ENCODE measurements around the gene GREM2. TPM values are rescaled to one million over a fixed set of nuclear protein-coding genes. Genes with fewer than 3 reads are reported as not detected.

GREM2 gene
- total and polyA plus RNA-seq, 2 of the 4 experiments (the other 2 are of a cell fraction): 3.0 to 14.2 TPM

DNA sequence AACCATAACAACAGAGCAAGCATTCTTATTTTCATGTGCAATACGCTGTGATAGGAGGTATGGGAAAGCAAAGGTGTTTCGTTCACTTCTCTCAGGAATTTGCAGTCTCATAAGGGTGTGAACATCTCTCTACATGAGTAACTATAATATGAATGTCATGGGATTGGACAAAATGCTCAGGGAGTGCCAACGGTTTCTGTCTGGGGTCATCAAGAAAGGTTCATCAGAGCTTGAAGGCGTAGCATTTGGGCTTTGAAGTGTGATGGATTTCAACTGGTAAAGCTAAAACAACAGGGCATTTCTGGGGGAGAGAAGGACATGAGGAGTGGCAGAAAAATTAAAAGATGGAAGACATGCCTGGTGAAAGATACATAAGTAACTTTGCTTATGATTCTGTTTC lies 32.4 kb downstream of the GREM2 start:
- H4K20me1 ChIP-seq (ENCODE audit: insufficient read depth, low read length): no peaks in the 10 kb centered on the region
- H3K14ac ChIP-seq (replicated peaks; ENCODE audit: low read depth, low read length): no peak overlapping the region
- DNase-seq (no peak), ATAC-seq (ENCODE audit: low read depth) (no peak)
- H2BK120ac ChIP-seq (ENCODE audit: low read depth, low read length): no peak overlapping the region
- H3K4me1 ChIP-seq (ENCODE audit: control insufficient read depth, insufficient read depth, low read length): no peaks in the 10 kb centered on the region
- no peaks in the 10 kb centered on the region for H3K36me3 ChIP-seq (ENCODE audit: control insufficient read depth, insufficient read depth, low read length)
- dilution Hi-C loops (cut with HindIII; ENCODE audit: low sequenced_read_pairs, unreplicated experiment): no loop called here
- no peaks in the 10 kb centered on the region for H3K27me3 ChIP-seq (ENCODE audit: control insufficient read depth, insufficient read depth, low read length)
- H2AK5ac ChIP-seq (ENCODE audit: low read depth, low read length): no peak overlapping the region
- no peak overlapping the region for H3K27ac ChIP-seq (ENCODE audit: insufficient read depth, low read length)
- no peaks in the 10 kb centered on the region for H3K9me1 ChIP-seq (ENCODE audit: insufficient read depth, low read length)
- in situ Hi-C loops (cut with MboI; ENCODE audit: low sequenced_read_pairs): no loop called here
- H4K8ac ChIP-seq (ENCODE audit: low read depth in 2 of 2, low read length in 2 of 2): no peak overlapping the region
- BruUV-seq (replicated peaks): no TSS peak
- H3K4me2 ChIP-seq (ENCODE audit: low read depth, low read length): no peak overlapping the region
- H4K5ac ChIP-seq (ENCODE audit: low read depth, low read length): no peak overlapping the region
- no peak overlapping the region for H2BK5ac ChIP-seq (ENCODE audit: low read depth, low read length, poor library complexity, severe bottlenecking)
- no CpG with 5 or more reads among the region's 4 CpGs for WGBS, 2 experiments (ENCODE audit: extremely low coverage in 2 of 2, insufficient read length in 1 of 2)
- no peak overlapping the region for H2AFZ ChIP-seq (replicated peaks; ENCODE audit: low read length, poor library complexity)
- ChIA-PET POLR2A (ENCODE audit: unreplicated experiment) (no interaction called here), CTCF (no interaction called here)
- no peak overlapping the region for H3K18ac ChIP-seq (ENCODE audit: low read depth, low read length)
- peaks cover 5 to 22% of the 10 kb centered on the region in 2 experiments; a peak in 2 of 4 replicates for H3K79me1 ChIP-seq (ENCODE audit: low read depth in 1 of 2, low read length in 2 of 2)
- intact Hi-C loops (cut with micrococcal nuclease): no loop called here
- H3K56ac ChIP-seq (ENCODE audit: extremely low read depth, insufficient read depth, low read length): no peak overlapping the region
- no peak for TF ChIP-seq NFE2L2 (IDR thresholded peaks at IDR 0.05; ENCODE audit: low read depth, low read length)
- no peak overlapping the region for H4K91ac ChIP-seq (ENCODE audit: insufficient read depth, low read depth, low read length)
- H3K4ac ChIP-seq (ENCODE audit: low read depth, low read length): no peak overlapping the region
- H2BK20ac ChIP-seq (ENCODE audit: low read depth, low read length): no peak overlapping the region
- H3K9ac ChIP-seq (ENCODE audit: low read depth, low read length): no peak overlapping the region
- no peak overlapping the region for H3K4me3 ChIP-seq (ENCODE audit: insufficient read depth, low read depth, low read length)
- H3K9me3 ChIP-seq (ENCODE audit: control insufficient read depth, insufficient read depth, low read length): no peaks in the 10 kb centered on the region
- no peak overlapping the region for H2BK15ac ChIP-seq (ENCODE audit: low read depth, low read length)
- H3K23ac ChIP-seq (ENCODE audit: low read depth, low read length): no peak overlapping the region
- H2AK9ac ChIP-seq (replicated peaks; ENCODE audit: low read depth, low read length, poor library complexity): no peak overlapping the region

Measured in IMR-90 (cell line).